GM12864 (cell line): ENCODE results near the gene WDPCP.

Experiments used
- DNase-seq: peaks from one replicate; pipeline ENCODE4 v3.0.0-alpha.2; 2011; ENCODE audit warnings: low read depth
- H3K4me3 ChIP-seq: 2 replicates; pipeline ENCODE4 v1.5.1; 2011; ENCODE audit warnings: mild to moderate bottlenecking, low read depth, low read length, control low read depth
- TF ChIP-seq, protein P1 (sequence below): IDR thresholded peaks from 2 replicates; pipeline ENCODE4 v1.5.1; 2011; ENCODE audit warnings: low read depth, mild to moderate bottlenecking, moderate library complexity, low read length, control low read depth, inconsistent platforms; ENCODE audit errors: missing control alignments

WDPCP gene

GRCh38 chr2:63506320-63506719 lies 82.0 kb downstream of the WDPCP start:
- no peak for DNase-seq
- TF ChIP-seq, protein P1, sequence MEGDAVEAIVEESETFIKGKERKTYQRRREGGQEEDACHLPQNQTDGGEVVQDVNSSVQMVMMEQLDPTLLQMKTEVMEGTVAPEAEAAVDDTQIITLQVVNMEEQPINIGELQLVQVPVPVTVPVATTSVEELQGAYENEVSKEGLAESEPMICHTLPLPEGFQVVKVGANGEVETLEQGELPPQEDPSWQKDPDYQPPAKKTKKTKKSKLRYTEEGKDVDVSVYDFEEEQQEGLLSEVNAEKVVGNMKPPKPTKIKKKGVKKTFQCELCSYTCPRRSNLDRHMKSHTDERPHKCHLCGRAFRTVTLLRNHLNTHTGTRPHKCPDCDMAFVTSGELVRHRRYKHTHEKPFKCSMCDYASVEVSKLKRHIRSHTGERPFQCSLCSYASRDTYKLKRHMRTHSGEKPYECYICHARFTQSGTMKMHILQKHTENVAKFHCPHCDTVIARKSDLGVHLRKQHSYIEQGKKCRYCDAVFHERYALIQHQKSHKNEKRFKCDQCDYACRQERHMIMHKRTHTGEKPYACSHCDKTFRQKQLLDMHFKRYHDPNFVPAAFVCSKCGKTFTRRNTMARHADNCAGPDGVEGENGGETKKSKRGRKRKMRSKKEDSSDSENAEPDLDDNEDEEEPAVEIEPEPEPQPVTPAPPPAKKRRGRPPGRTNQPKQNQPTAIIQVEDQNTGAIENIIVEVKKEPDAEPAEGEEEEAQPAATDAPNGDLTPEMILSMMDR = no peak
- no peak overlapping the region for H3K4me3 ChIP-seq

DNA sequence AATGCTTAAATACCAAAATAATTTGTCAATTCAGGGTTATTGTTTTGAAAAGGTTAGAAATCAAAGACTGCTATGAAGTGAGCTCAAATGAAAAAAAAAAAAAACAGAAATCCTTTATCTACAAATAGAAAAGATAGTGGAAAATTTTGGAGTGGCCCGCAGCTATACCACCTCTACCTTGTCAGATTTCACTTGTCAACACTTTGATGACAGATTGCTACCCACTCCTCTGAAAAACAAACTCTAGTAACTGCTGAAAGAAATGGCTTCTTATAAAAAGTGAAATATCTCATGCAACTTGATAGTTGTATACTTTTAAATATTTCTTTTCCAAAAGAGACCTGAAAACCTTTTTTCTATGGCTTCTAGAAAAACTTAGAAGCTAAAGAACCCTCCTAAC lies 84.5 kb downstream of the WDPCP start:
- DNase-seq = no peak
- TF ChIP-seq, protein P1 = no peak
- H3K4me3 ChIP-seq = no peak overlapping the region

DNA sequence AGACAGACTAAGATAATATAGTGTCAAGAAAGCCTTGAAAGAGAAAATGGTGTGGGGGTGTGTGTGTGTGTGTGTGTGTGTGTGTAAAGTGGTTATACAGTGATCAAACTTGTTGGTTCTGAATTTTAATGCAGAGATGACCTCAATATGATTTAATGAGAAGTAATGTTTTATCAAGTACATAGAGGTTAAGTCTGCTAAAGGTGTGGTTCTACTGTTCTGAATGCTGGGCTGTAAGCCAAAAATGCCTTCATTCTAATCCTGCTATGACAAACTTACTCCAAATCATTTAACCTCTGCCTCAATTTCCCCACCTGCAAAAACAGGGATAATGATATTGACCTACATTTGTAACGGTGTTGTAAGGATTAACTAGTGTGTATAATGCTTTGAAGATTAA lies 87.9 kb downstream of the WDPCP start:
- no peak overlapping the region for H3K4me3 ChIP-seq
- DNase-seq = no peak
- TF ChIP-seq, protein P1 = no peak

DNA sequence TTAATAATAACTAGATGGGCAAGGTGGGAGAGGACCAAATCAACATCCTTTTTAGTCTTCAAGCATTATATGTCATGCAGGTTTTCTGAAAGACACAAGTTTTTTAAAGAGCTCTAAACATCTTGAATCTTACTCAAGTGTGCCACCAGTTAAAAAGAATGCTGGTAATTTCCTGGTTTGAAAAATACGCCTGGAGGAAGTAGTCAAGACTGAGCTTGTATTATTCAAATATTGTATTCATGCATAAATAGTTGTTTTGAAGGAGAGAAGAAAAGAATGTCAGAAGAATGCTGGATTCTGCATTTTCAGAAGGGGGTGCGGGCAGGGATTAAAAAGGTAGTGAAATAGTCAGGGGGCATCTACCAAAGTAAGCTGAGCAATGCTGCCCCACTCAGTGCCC lies 90.7 kb downstream of the WDPCP start:
- no peak for DNase-seq
- no peak overlapping the region for H3K4me3 ChIP-seq
- TF ChIP-seq, protein P1 = no peak

- no peak for DNase-seq
- no peak overlapping the region for H3K4me3 ChIP-seq
- TF ChIP-seq, protein P1 = no peak
Observed at GRCh38 chr2:63494968-63495367, 93.3 kb downstream of the WDPCP start.

DNA sequence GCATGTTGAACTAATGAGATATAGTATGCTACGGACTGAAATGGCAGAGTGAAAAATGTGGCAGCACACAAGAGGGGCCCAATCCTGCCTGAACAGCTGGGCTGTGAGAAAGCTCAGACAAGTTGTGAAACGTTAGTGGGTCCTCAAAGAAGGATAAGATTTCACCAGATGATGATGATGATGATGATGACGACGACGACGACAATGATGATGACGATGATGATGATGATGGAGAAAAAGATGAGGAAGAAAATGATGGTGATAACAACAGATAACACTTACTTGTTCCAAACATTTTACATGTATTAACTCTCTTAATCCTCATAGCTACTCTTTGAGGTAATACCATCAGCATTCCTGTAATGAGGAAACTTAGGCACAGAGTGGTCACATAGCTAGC lies 94.2 kb downstream of the WDPCP start:
- H3K4me3 ChIP-seq = no peak overlapping the region
- TF ChIP-seq, protein P1 = no peak
- DNase-seq = no peak

DNA sequence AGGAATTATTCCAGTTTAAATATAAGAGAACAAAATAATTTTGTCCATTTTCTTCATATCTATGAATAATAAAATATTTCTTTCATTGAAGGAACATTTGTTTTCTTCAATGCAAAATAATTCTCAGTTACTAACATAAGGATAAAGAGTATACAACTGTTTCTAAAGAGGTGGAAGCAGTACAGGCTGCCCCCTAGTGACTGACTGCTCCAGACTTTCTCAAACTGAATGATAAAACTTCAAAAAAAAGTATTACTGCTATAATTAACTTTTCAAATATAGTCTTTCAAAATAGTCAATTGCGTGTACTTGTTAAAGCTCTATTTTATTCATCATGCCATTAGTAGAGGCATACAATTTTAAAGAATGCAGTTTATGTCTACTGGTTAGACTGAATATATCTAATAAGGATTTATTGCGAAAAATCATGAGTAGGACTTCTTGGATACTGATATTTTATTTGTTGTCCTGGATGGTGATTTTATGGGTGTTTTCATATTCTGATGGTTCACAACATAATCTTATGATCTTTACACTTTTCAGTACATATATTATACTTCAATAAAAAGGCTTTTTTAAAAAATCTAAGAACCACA lies 100.1 kb downstream of the WDPCP start:
- TF ChIP-seq, protein P1 = peak; percentile 59
- H3K4me3 ChIP-seq = no peak overlapping the region
- no peak for DNase-seq
